K562 (cell line): ENCODE measurements around the gene UGT2B7. TPM values are rescaled to one million over a fixed set of nuclear protein-coding genes. Genes with fewer than 3 reads are reported as not detected.

ENCODE experiments used
- ATAC-seq: fragments of 200-7000 bp; cut with Tn5 transposase; 3 replicates; pipeline ENCODE4 v1.9.1; 2020; ENCODE audit warnings: moderate library complexity
- BruUV-seq: library from RNA; stranded (reverse); fragments of 400-500 nt; replicated peaks from 2 replicates; lab custom pipeline; 2021; lab: Mats Ljungman, UMichigan
- CTCF ChIA-PET: fragments of 300-600 bp; formaldehyde crosslinking; extraction: SDS; loops from one replicate; lab custom pipeline; 2021; ENCODE audit warnings: low intra/inter-chr PET ratio; lab: Yijun Ruan, JAX
- POLR2A ChIA-PET: fragments of 300-600, 350-650 bp; sonication (Branson Sonifier 250); formaldehyde crosslinking; extraction: SDS; loops from one replicate; lab custom pipeline; 2021; ENCODE audit warnings: antibody characterized with exemption, inconsistent platforms; lab: Yijun Ruan, JAX
- DNase-seq, 4 experiments: peaks; one replicate each; pipeline versions ENCODE4 v3.0.0 to v3.0.0-alpha.2; 2011 to 2018; ENCODE audit warnings: low spot score in 3 of 4, mixed read lengths in 3 of 4; ENCODE audit errors: extremely low read depth in 1 of 4
- FAIRE-seq: peaks from 2 replicates; lab custom pipeline; 2011; peaks lifted over from hg19 to GRCh38; lab: Jason Lieb, UNC
- H2AFZ ChIP-seq: 2 replicates; pipeline ENCODE4 v1.6.0; 2011; ENCODE audit warnings: low read depth, low read length, control low read depth, inconsistent platforms
- H3K27ac ChIP-seq: fragments of 200-600 bp; 3 replicates; pipeline ENCODE4 v1.8.0; 2011; ENCODE audit warnings: low read depth, mild to moderate bottlenecking, control low read depth, inconsistent platforms, low read length, moderate library complexity, mixed read lengths; ENCODE audit errors: extremely low read depth
- H3K27me3 ChIP-seq, 2 experiments: fragments of 300-600 bp in 1 of 2; 2 replicates in 1 of 2; 3 replicates in 1 of 2; pipeline versions ENCODE4 v1.6.0 to v1.8.0; 2011; ENCODE audit warnings: inconsistent platforms in 2 of 2, low read length in 2 of 2, mild to moderate bottlenecking in 1 of 2, mixed read lengths in 1 of 2, moderate library complexity in 1 of 2; ENCODE audit not compliant: control insufficient read depth in 2 of 2, insufficient read depth in 2 of 2
- H3K36me3 ChIP-seq: fragments of 300-600 bp; 3 replicates; pipeline ENCODE4 v1.8.0; 2011; ENCODE audit warnings: mild to moderate bottlenecking, low read length, inconsistent platforms; ENCODE audit not compliant: control insufficient read depth, insufficient read depth
- H3K4me1 ChIP-seq, 2 experiments: fragments of 200-600 bp in 1 of 2; replicated peaks in 1 of 2; 2 replicates in 1 of 2; 3 replicates in 1 of 2; pipeline versions ENCODE4 v1.5.1 to v1.8.0; 2011; ENCODE audit warnings: inconsistent platforms in 2 of 2, low read length in 2 of 2, mild to moderate bottlenecking in 1 of 2, mixed read lengths in 1 of 2, moderate library complexity in 1 of 2; ENCODE audit not compliant: control insufficient read depth in 2 of 2, insufficient read depth in 2 of 2
- H3K4me2 ChIP-seq: 2 replicates; pipeline ENCODE4 v1.6.1; 2011; ENCODE audit warnings: low read length, control low read depth, inconsistent platforms, mixed read lengths; ENCODE audit not compliant: insufficient read depth
- H3K4me3 ChIP-seq: fragments of 200-600 bp; sonication (generic), shearing (Covaris generic); 2 replicates; pipeline ENCODE4 v1.5.1; 2016; ENCODE audit warnings: control low read depth, inconsistent platforms
- H3K79me2 ChIP-seq: fragments of 200-600 bp; 3 replicates; pipeline ENCODE4 v1.8.0; 2011; ENCODE audit warnings: low read length, inconsistent platforms; ENCODE audit not compliant: control insufficient read depth, insufficient read depth
- H3K9ac ChIP-seq, 2 experiments: 2 replicates each; pipeline versions ENCODE4 v1.6.0 to v1.6.1; 2011; ENCODE audit warnings: low read depth in 2 of 2, low read length in 2 of 2, control low read depth in 1 of 2, inconsistent platforms in 1 of 2, mild to moderate bottlenecking in 1 of 2, mixed read lengths in 1 of 2; ENCODE audit not compliant: insufficient read depth in 1 of 2
- H3K9me1 ChIP-seq: one replicate; pipeline ENCODE4 v1.6.0; 2011; ENCODE audit warnings: inconsistent platforms, mild to moderate bottlenecking, low read length, moderate library complexity; ENCODE audit not compliant: control insufficient read depth, insufficient read depth
- H3K9me3 ChIP-seq: replicated peaks from 2 replicates; pipeline ENCODE4 v1.5.1; 2011; ENCODE audit warnings: low read depth, low read length, inconsistent platforms; ENCODE audit not compliant: control insufficient read depth, insufficient read depth
- H4K20me1 ChIP-seq: replicated peaks from 2 replicates; pipeline ENCODE4 v1.6.1; 2011; ENCODE audit warnings: low read length, inconsistent platforms, mixed read lengths; ENCODE audit not compliant: control insufficient read depth, insufficient read depth
- NKRF ChIP-seq: fragments of 450-650 bp; IDR thresholded peaks from 2 replicates; pipeline ENCODE4 v1.6.1; 2016; ENCODE audit warnings: borderline replicate concordance
- PTBP1 ChIP-seq: fragments of 200-400 bp; formaldehyde crosslinking; IDR thresholded peaks from 2 replicates; pipeline ENCODE4 v1.6.1; 2017; ENCODE audit warnings: low read depth, low read length
- TAL1 ChIP-seq: fragments of 450-650 bp; IDR thresholded peaks from 2 replicates; pipeline ENCODE4 v1.6.1; 2016; ENCODE audit warnings: mild to moderate bottlenecking
- TARDBP ChIP-seq: fragments of 450-650 bp; IDR thresholded peaks from 2 replicates; pipeline ENCODE4 v1.6.1; 2016
- TBL1XR1 ChIP-seq, 2 experiments: IDR thresholded peaks; 2 replicates each; pipeline ENCODE4 v1.6.1; 2012; ENCODE audit warnings: improper control_type of control experiment in 2 of 2, low read length in 2 of 2, mild to moderate bottlenecking in 1 of 2
- ZFP91 ChIP-seq: sonication (generic); formaldehyde crosslinking; IDR thresholded peaks from 2 replicates; pipeline ENCODE4 v1.8.0; 2022; ENCODE audit warnings: mild to moderate bottlenecking, missing genetic modification reagents
- ZNF174 ChIP-seq: fragments of 250-450 bp; sonication (Bioruptor Pico); IDR thresholded peaks from 2 replicates; pipeline ENCODE4 v1.4.0; 2020; ENCODE audit warnings: mild to moderate bottlenecking
- WGBS: fragments of 100-300 bp; shearing (Covaris generic); methylation state at CpG from one replicate; pipeline ENCODE4 v1.1.6; 2016; ENCODE audit warnings: low coverage, mixed read lengths; ENCODE audit not compliant: insufficient coverage; ENCODE audit errors: missing lambda C conversion rate; 5-methylcytosine and 5-hydroxymethylcytosine counted together
- in situ Hi-C: fragments of 300-500 bp; cut with MboI; formaldehyde crosslinking; loops from 4 replicates; pipeline ENCODE4 v1.15.0; 2018; ENCODE audit warnings: inconsistent platforms, mixed read lengths
- intact Hi-C: fragments of 100-400 bp; cut with micrococcal nuclease; formaldehyde crosslinking; loops from 2 replicates; pipeline ENCODE4 v1.14.2; 2022
- polyA plus RNA-seq, 8 experiments: library from polyadenylated mRNA; depleted of rRNA in 4 of 8; stranded (reverse) in 5 of 8; unstranded in 3 of 8; fragments of >200 nt; fragmentation: Nextera tagmentation in 2 of 8; fragmentation: Illumina TruSeq in 1 of 8; extraction: Ambion mirVana in 2 of 8; extraction: Trizol in 1 of 8; gene quantifications; 2 replicates each; pipeline versions ENCODE4 v1.2.1 to v1.2.3, GENCODE V29; 2011 to 2014; ENCODE audit warnings: inconsistent platforms in 1 of 8, missing spikeins in 1 of 8
- total RNA-seq, 7 experiments: library from RNA; depleted of rRNA in 6 of 7; stranded (reverse); fragments of >200 nt in 6 of 7; fragmentation: Illumina TruSeq in 2 of 7; extraction: Trizol in 2 of 7; gene quantifications; 2 replicates each; pipeline versions ENCODE4 v1.2.1 to v1.2.3, GENCODE V29; 2011 to 2021; ENCODE audit warnings: low replicate concordance in 1 of 7

The UGT2B7 gene
- total and polyA plus RNA-seq, 9 of the 15 experiments (the other 6 are each of a cell fraction or from before 2014, with no cell fraction given): 0.04 to 0.18 (median 0.14) TPM; not detected in 5

- H3K27ac ChIP-seq: no peak overlapping the region
Observed at GRCh38 chr4:69089388-69089787, 6.9 kb upstream of the UGT2B7 start.

More at GRCh38 chr4:69089388-69089787, 6.9 kb upstream of the UGT2B7 start:
- Histone ChIP-seq H3K79me2 (no peaks in the 10 kb centered on the region), H3K4me3 (no peak overlapping the region), H3K27me3 (no peaks in the 10 kb centered on the region), H2AFZ (no peak overlapping the region), H3K4me1 (no peaks in the 10 kb centered on the region), H3K9me3 (no peaks in the 10 kb centered on the region; the same call in none of the 2 replicates), H4K20me1 (no peaks in the 10 kb centered on the region), H3K36me3 (no peaks in the 10 kb centered on the region), H3K9me1 (no peaks in the 10 kb centered on the region), H3K4me2 (no peak overlapping the region), H3K9ac (no peak overlapping the region)
- no peak for FAIRE-seq
- ATAC-seq: no peak
- no peak for DNase-seq
- POLR2A ChIA-PET: no interaction called here
- TF ChIP-seq TAL1 (no peak), TBL1XR1 (IDR thresholded peaks at IDR 0.05; ENCODE audit: low read length in 2 of 2) (no peak), PTBP1 (no peak), ZNF174 (no peak), NKRF (no peak), ZFP91 (CRISPR knock-in tag) (no peak), TARDBP (no peak)
- intact Hi-C loops: no loop called here
- in situ Hi-C loops: no loop called here
- BruUV-seq: no TSS peak
- 0% methylated on average over 1 of the region's 1 CpG for WGBS
- CTCF ChIA-PET: no interaction called here
